K562 (cell line): ENCODE data around the gene STING1. TPM values are rescaled to one million over a fixed set of nuclear protein-coding genes. Genes with fewer than 3 reads are reported as not detected.
A peak's percentile ranks its signal among the peaks of the same experiment; 100 is the strongest.

Experiments used
- MGA ChIP-seq: fragments of 450-650 bp; IDR thresholded peaks from 2 replicates; pipeline ENCODE4 v1.6.1; 2016; ENCODE audit warnings: mild to moderate bottlenecking, moderate library complexity
- polyA plus RNA-seq, 8 experiments: library from polyadenylated mRNA; depleted of rRNA in 4 of 8; stranded (reverse) in 5 of 8; unstranded in 3 of 8; fragments of >200 nt; fragmentation: Nextera tagmentation in 2 of 8; fragmentation: Illumina TruSeq in 1 of 8; extraction: Ambion mirVana in 2 of 8; extraction: Trizol in 1 of 8; gene quantifications; 2 replicates each; pipeline versions ENCODE4 v1.2.1 to v1.2.3, GENCODE V29; 2011 to 2014; ENCODE audit warnings: inconsistent platforms in 1 of 8, missing spikeins in 1 of 8
- total RNA-seq, 7 experiments: library from RNA; depleted of rRNA in 6 of 7; stranded (reverse); fragments of >200 nt in 6 of 7; fragmentation: Illumina TruSeq in 2 of 7; extraction: Trizol in 2 of 7; gene quantifications; 2 replicates each; pipeline versions ENCODE4 v1.2.1 to v1.2.3, GENCODE V29; 2011 to 2021; ENCODE audit warnings: low replicate concordance in 1 of 7

STING1 gene
- total and polyA plus RNA-seq, 9 of the 15 experiments (the other 6 are each of a cell fraction or from before 2014, with no cell fraction given), result 20.8 to 69.1 (median 44.7) TPM

GRCh38 chr5:139478657-139479423 is 3.7 kb downstream of the STING1 start (continued):
- TF ChIP-seq MGA, result peak; percentile 68
- TF ChIP-seq, all 486 proteins: peak for 68; not testable (repeated sequence) for 418
